WTC11 (cell line): ENCODE results near the gene RBFOX2. TPM values are rescaled to one million over a fixed set of nuclear protein-coding genes. Genes with fewer than 3 reads are reported as not detected.

Experiments used
- ATAC-seq: fragments of 200-7000 bp; cut with Tn5 transposase; 2 replicates; pipeline ENCODE4 v1.10.0; 2021; ENCODE audit warnings: mild to moderate bottlenecking, moderate library complexity
- CTCF ChIA-PET: fragments of 300-600 bp; sonication (Branson Sonifier 250); formaldehyde crosslinking; loops from one replicate; lab custom pipeline; 2021; ENCODE audit warnings: antibody characterized with exemption; lab: Charles Lee
- POLR2A ChIA-PET: fragments of 350-600 bp; sonication (Branson Sonifier 250); formaldehyde crosslinking; loops from one replicate; lab custom pipeline; 2021; ENCODE audit warnings: antibody characterized with exemption; lab: Charles Lee
- DNase-seq: peaks from one replicate; pipeline ENCODE4 v3.0.0; 2021; ENCODE audit warnings: low spot score
- H3K27ac Mint-ChIP-seq: 2 replicates; pipeline ENCODE4 v1.8.0; 2021; ENCODE audit warnings: mixed read lengths
- H3K27me3 Mint-ChIP-seq: 2 replicates; pipeline ENCODE4 v1.8.0; 2021; ENCODE audit warnings: low read depth, mild to moderate bottlenecking, moderate library complexity, mixed read lengths
- H3K36me3 Mint-ChIP-seq: 2 replicates; pipeline ENCODE4 v1.8.0; 2021; ENCODE audit warnings: mixed read lengths
- H3K4me1 Mint-ChIP-seq: 2 replicates; pipeline ENCODE4 v1.8.0; 2022; ENCODE audit warnings: mixed read lengths
- H3K4me3 Mint-ChIP-seq: 2 replicates; pipeline ENCODE4 v1.8.0; 2021; ENCODE audit warnings: mild to moderate bottlenecking, moderate library complexity, mixed read lengths
- H3K9me3 Mint-ChIP-seq: 2 replicates; pipeline ENCODE4 v1.8.0; 2021; ENCODE audit warnings: mixed read lengths
- ARID4B ChIP-seq: sonication (generic); formaldehyde crosslinking; IDR thresholded peaks from 2 replicates; pipeline ENCODE4 v1.8.0; 2023; ENCODE audit warnings: missing genetic modification reagents, mild to moderate bottlenecking, borderline replicate concordance
- CREM ChIP-seq: sonication (generic); formaldehyde crosslinking; IDR thresholded peaks from 2 replicates; pipeline ENCODE4 v1.8.1; 2022; ENCODE audit warnings: mild to moderate bottlenecking, missing genetic modification reagents, moderate library complexity
- E2F1 ChIP-seq: sonication (generic); formaldehyde crosslinking; IDR thresholded peaks from 2 replicates; pipeline ENCODE4 v1.8.0; 2022; ENCODE audit warnings: mild to moderate bottlenecking, missing genetic modification reagents
- ERG ChIP-seq: fragments of 250-450 bp; sonication (Bioruptor Pico); IDR thresholded peaks from 2 replicates; pipeline ENCODE4 v1.8.0; 2021; ENCODE audit warnings: mild to moderate bottlenecking
- FOXP4 ChIP-seq: sonication (generic); formaldehyde crosslinking; IDR thresholded peaks from 2 replicates; pipeline ENCODE4 v1.8.0; 2022; ENCODE audit warnings: mild to moderate bottlenecking, missing genetic modification reagents
- JAZF1 ChIP-seq: fragments of 250-450 bp; sonication (Bioruptor Pico); IDR thresholded peaks from 2 replicates; pipeline ENCODE4 v1.9.0; 2021; ENCODE audit warnings: moderate library complexity, mild to moderate bottlenecking, inconsistent platforms
- NFYB ChIP-seq: sonication (generic); formaldehyde crosslinking; conservative IDR thresholded peaks from 2 replicates; pipeline ENCODE4 v1.8.0; 2022; ENCODE audit warnings: low read depth, missing genetic modification reagents
- NR3C1 ChIP-seq: sonication (generic); formaldehyde crosslinking; conservative IDR thresholded peaks from 2 replicates; pipeline ENCODE4 v1.8.1; 2023; ENCODE audit warnings: low read depth, mild to moderate bottlenecking, missing genetic modification reagents
- TP53 ChIP-seq: sonication (generic); formaldehyde crosslinking; IDR thresholded peaks from 2 replicates; pipeline ENCODE4 v1.8.1; 2023; ENCODE audit warnings: mild to moderate bottlenecking, missing genetic modification reagents
- ZNF263 ChIP-seq: sonication (generic); formaldehyde crosslinking; IDR thresholded peaks from 2 replicates; pipeline ENCODE4 v1.8.1; 2022; ENCODE audit warnings: low read depth, mild to moderate bottlenecking, moderate library complexity, missing genetic modification reagents
- ZNF396 ChIP-seq: fragments of 250-450 bp; sonication (Bioruptor Pico); IDR thresholded peaks from 2 replicates; pipeline ENCODE4 v1.8.0; 2021; ENCODE audit warnings: mild to moderate bottlenecking, moderate library complexity, borderline replicate concordance
- ZNF671 ChIP-seq: fragments of 250-450 bp; sonication (Bioruptor Pico); IDR thresholded peaks from 2 replicates; pipeline ENCODE4 v1.8.0; 2021; ENCODE audit warnings: mild to moderate bottlenecking
- total RNA-seq: library from RNA; stranded (reverse); gene quantifications from 3 replicates; pipeline ENCODE4 v1.2.3, GENCODE V29; 2021
- TF ChIP-seq, protein P1 (sequence below): fragments of 250-450 bp; sonication (Bioruptor Pico); IDR thresholded peaks from 2 replicates; pipeline ENCODE4 v1.9.0; 2021; ENCODE audit warnings: moderate library complexity, mild to moderate bottlenecking, inconsistent platforms, borderline replicate concordance
- TF ChIP-seq, protein P2 (sequence below): sonication (generic); formaldehyde crosslinking; IDR thresholded peaks from 2 replicates; pipeline ENCODE4 v1.8.1; 2022; ENCODE audit warnings: missing genetic modification reagents, borderline replicate concordance

Gene RBFOX2
- total RNA-seq, 1 experiment from 2014 or later = 107 TPM

GRCh38 chr22:35805466-35805865 is 223.2 kb downstream of the RBFOX2 start (continued):
- TF ChIP-seq ARID4B (no peak), FOXP4 (no peak), ZNF263 (CRISPR knock-in tag) (no peak), ZNF671 (CRISPR knock-in tag) (no peak), NFYB (CRISPR knock-in tag) (no peak), E2F1 (CRISPR knock-in tag) (no peak)

DNA sequence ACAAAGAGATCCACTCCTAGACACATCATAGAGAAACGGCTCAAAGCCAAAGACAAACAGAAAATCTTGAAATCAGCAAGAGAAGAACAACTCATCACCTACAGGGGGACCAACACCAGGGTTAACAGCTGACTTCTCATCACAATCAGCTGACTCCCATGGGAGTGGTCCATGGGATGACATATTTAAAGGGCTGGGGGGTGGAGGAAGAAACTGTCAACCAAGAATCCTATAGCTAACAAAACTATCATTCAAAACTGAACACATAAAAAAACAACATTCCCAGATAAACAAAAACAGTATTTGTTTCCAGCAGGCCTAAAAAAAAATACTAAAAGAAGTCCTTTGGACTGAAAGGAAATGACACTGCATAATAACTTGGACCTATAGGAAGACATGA is 224.2 kb downstream of the RBFOX2 start:
- Mint-ChIP-seq H3K27me3 (no peaks in the 10 kb centered on the region), H3K36me3 (peaks cover 28% of the 10 kb centered on the region), H3K4me1 (peaks cover 6% of the 10 kb centered on the region), H3K4me3 (no peak overlapping the region), H3K27ac (no peak overlapping the region), H3K9me3 (peaks cover 7% of the 10 kb centered on the region)
- no peak for DNase-seq
- ChIA-PET CTCF (no interaction called here), POLR2A (no interaction called here)
- TF ChIP-seq CREM (CRISPR knock-in tag) (no peak), ERG (no peak), ZNF396 (CRISPR knock-in tag) (no peak), NR3C1 (CRISPR knock-in tag) (no peak), JAZF1 (no peak), TP53 (no peak), ARID4B (no peak)
- TF ChIP-seq, protein P1, sequence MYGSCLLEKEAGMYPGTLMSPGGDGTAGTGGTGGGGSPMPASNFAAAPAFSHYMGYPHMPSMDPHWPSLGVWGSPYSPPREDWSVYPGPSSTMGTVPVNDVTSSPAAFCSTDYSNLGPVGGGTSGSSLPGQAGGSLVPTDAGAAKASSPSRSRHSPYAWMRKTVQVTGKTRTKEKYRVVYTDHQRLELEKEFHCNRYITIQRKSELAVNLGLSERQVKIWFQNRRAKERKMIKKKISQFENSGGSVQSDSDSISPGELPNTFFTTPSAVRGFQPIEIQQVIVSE (CRISPR knock-in tag) = no peak
- TF ChIP-seq, protein P2, sequence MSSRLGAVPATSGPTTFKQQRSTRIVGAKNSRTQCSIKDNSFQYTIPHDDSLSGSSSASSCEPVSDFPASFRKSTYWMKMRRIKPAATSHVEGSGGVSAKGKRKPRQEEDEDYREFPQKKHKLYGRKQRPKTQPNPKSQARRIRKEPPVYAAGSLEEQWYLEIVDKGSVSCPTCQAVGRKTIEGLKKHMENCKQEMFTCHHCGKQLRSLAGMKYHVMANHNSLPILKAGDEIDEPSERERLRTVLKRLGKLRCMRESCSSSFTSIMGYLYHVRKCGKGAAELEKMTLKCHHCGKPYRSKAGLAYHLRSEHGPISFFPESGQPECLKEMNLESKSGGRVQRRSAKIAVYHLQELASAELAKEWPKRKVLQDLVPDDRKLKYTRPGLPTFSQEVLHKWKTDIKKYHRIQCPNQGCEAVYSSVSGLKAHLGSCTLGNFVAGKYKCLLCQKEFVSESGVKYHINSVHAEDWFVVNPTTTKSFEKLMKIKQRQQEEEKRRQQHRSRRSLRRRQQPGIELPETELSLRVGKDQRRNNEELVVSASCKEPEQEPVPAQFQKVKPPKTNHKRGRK (CRISPR knock-in tag) = no peak
- TF ChIP-seq, all 79 proteins: peak for 0
- no peak for ATAC-seq
